ENCODE results near the gene PHKB. TPM values are rescaled to one million over a fixed set of nuclear protein-coding genes. Genes with fewer than 3 reads are reported as not detected.

The PHKB gene
- polyA plus RNA-seq, 1 donor (not counting 4 experiments of a cell fraction or from before 2014, with no cell fraction given): 71.7 TPM

DNA sequence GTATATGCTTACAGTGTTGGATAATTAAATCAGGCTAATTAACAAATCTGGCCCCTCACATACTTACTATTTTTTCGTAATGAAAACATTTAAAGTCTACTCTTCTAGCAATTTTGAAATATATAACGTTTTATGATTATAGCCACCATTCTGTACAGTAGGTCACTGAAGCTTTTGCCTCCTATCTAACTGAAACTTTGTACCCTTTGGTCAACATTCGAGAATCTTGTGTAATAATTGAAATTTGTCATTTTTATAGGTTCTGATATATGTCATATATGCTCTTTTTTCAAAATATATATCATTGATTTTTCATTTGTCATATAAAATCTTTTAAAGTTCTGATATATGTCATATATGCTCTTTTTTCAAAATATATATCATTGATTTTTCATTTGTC, 12.7 kb downstream of the PHKB start:
- no peak overlapping the region for H3K4me2 ChIP-seq (ENCODE audit: control insufficient read depth, extremely low read depth, insufficient read depth, low read depth, low read length)
- FAIRE-seq (no peak), DNase-seq (ENCODE audit: low read depth, low spot score) (no peak)
- TF ChIP-seq CTCF (optimal IDR thresholded peaks at IDR 0.05 in 1 of 3, IDR thresholded peaks at IDR 0.05 in 1 of 3, conservative IDR thresholded peaks at IDR 0.05 in 1 of 3; ENCODE audit: extremely low read depth in 1 of 3, insufficient read depth in 2 of 3, low read length in 3 of 3): no peak
- no peak for TF ChIP-seq EZH2 (IDR thresholded peaks at IDR 0.05; ENCODE audit: low read length)
- dilution Hi-C loops (cut with MboI; ENCODE audit: extremely low pct_ligation_motif_present, low sequenced_read_pairs): no loop called here
- no peaks in the 10 kb centered on the region for H3K36me3 ChIP-seq (ENCODE audit: control insufficient read depth in 2 of 2, extremely low read depth in 1 of 2, insufficient read depth in 2 of 2, low read length in 2 of 2)
- no peak overlapping the region for H3K4me3 ChIP-seq (ENCODE audit: control insufficient read depth in 2 of 3, extremely low read depth in 1 of 3, insufficient read depth in 2 of 3, low read depth in 1 of 3, low read length in 3 of 3)
- H4K20me1 ChIP-seq (ENCODE audit: control insufficient read depth, extremely low read depth, insufficient read depth, low read length): no peaks in the 10 kb centered on the region
- H3K27me3 ChIP-seq (ENCODE audit: control insufficient read depth, extremely low read depth, insufficient read depth, low read length): no peaks in the 10 kb centered on the region
- no peak overlapping the region for H2AFZ ChIP-seq (ENCODE audit: control insufficient read depth, low read length)
- peaks cover 30% of the 10 kb centered on the region for H3K79me2 ChIP-seq (ENCODE audit: control insufficient read depth, insufficient read depth, low read length)
- no peaks in the 10 kb centered on the region for H3K9me3 ChIP-seq (ENCODE audit: control insufficient read depth, low read depth, low read length)
- no peak overlapping the region for H3K27ac ChIP-seq (ENCODE audit: control insufficient read depth, insufficient read depth, low read length)
- no peak overlapping the region for H3K9ac ChIP-seq (ENCODE audit: control insufficient read depth, extremely low read depth, insufficient read depth, low read length)
- H3K4me1 ChIP-seq (ENCODE audit: control insufficient read depth, extremely low read depth, insufficient read depth, low read length): peaks cover 13% of the 10 kb centered on the region
- no peaks in the 10 kb centered on the region for H3K9me1 ChIP-seq (ENCODE audit: control insufficient read depth, extremely low read depth, insufficient read depth, low read length)

DNA sequence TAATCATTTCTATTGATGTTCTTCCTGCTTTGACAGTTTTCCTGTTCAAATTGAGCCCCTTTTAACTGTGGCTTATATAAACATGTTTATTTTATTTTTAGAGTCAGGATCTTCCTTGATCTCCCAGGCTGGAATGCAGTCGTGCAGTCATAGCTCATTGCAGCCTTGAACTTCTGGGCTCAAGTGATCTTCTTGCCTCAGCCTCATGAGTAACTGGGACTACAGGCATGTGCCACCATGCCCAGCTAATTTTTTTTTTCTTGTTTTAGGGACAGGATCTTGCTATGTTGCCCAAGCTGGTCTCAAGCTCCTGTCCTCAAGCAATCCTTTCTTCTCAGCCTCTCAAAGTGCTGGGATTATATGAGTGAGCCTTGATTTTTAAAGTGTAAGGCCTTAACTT, 14.7 kb downstream of the PHKB start:
- Histone ChIP-seq H3K36me3 (ENCODE audit: control insufficient read depth in 2 of 2, extremely low read depth in 1 of 2, insufficient read depth in 2 of 2, low read length in 2 of 2) (no peaks in the 10 kb centered on the region), H3K4me2 (ENCODE audit: control insufficient read depth, extremely low read depth, insufficient read depth, low read depth, low read length) (no peak overlapping the region), H4K20me1 (ENCODE audit: control insufficient read depth, extremely low read depth, insufficient read depth, low read length) (no peaks in the 10 kb centered on the region), H3K79me2 (ENCODE audit: control insufficient read depth, insufficient read depth, low read length) (peaks cover 27% of the 10 kb centered on the region), H3K27ac (ENCODE audit: control insufficient read depth, insufficient read depth, low read length) (peak overlapping the region; percentile 8), H3K9me1 (ENCODE audit: control insufficient read depth, extremely low read depth, insufficient read depth, low read length) (no peaks in the 10 kb centered on the region), H3K9me3 (ENCODE audit: control insufficient read depth, low read depth, low read length) (no peaks in the 10 kb centered on the region), H3K4me3 (ENCODE audit: control insufficient read depth in 2 of 3, extremely low read depth in 1 of 3, insufficient read depth in 2 of 3, low read depth in 1 of 3, low read length in 3 of 3) (no peak overlapping the region), H3K27me3 (ENCODE audit: control insufficient read depth, extremely low read depth, insufficient read depth, low read length) (no peaks in the 10 kb centered on the region), H3K9ac (ENCODE audit: control insufficient read depth, extremely low read depth, insufficient read depth, low read length) (no peak overlapping the region), H3K4me1 (ENCODE audit: control insufficient read depth, extremely low read depth, insufficient read depth, low read length) (peaks cover 13% of the 10 kb centered on the region), H2AFZ (ENCODE audit: control insufficient read depth, low read length) (no peak overlapping the region)
- dilution Hi-C loops (cut with MboI; ENCODE audit: extremely low pct_ligation_motif_present, low sequenced_read_pairs): no loop called here
- FAIRE-seq (no peak), DNase-seq (ENCODE audit: low read depth, low spot score) (no peak)
- TF ChIP-seq EZH2 (IDR thresholded peaks at IDR 0.05; ENCODE audit: low read length) (no peak), CTCF (optimal IDR thresholded peaks at IDR 0.05 in 1 of 3, IDR thresholded peaks at IDR 0.05 in 1 of 3, conservative IDR thresholded peaks at IDR 0.05 in 1 of 3; ENCODE audit: extremely low read depth in 1 of 3, insufficient read depth in 2 of 3, low read length in 3 of 3) (no peak)
